ENCODE data around the gene KCNS3.

KCNS3 gene

DNA sequence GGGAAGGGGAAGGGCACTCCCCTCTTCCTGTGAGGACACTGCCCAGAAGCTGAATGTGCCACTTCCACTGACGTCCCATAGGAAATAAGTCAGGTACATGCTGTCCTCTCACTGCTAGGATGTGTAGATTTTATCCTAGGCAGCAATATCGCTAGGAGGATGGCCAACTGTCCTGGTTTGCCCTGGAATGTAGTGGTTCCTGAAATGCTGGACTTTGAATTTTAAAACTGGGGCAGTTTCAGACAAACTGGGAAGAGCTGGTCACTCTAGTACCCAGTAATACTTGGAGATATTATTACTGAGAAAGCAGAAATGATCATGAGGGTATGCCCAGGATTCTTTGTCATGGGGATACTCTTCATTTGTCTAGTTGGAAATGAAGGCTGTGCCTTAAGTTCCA is 5.4 kb upstream of the KCNS3 start:
- Histone ChIP-seq H3K9ac (ENCODE audit: low read length) (no peak overlapping the region), H3K27ac (ENCODE audit: low read depth, low read length, poor library complexity, severe bottlenecking) (no peak overlapping the region), H3K4me2 (ENCODE audit: low read length) (no peak overlapping the region), H3K27me3 (ENCODE audit: insufficient read depth, low read length) (0 out of 2 replicates have a peak, but pooled peaks cover 4% of the 10 kb centered on the region), H2AFZ (ENCODE audit: low read length) (no peak overlapping the region), H3K4me1 (ENCODE audit: insufficient read depth, low read length, severe bottlenecking) (peaks cover 4% of the 10 kb centered on the region), H4K20me1 (ENCODE audit: insufficient read depth, low read length) (no peaks in the 10 kb centered on the region), H3K4me3 (ENCODE audit: low read depth, low read length, poor library complexity, severe bottlenecking) (no peak overlapping the region), H3K36me3 (ENCODE audit: insufficient read depth, low read length) (no peaks in the 10 kb centered on the region), H3K79me2 (ENCODE audit: insufficient read depth, low read length) (no peaks in the 10 kb centered on the region), H3F3A (ENCODE audit: insufficient read depth, low read length) (no peaks in the 10 kb centered on the region), H3K9me2 (ENCODE audit: low read depth, low read length) (no peaks in the 10 kb centered on the region), H3K9me3 (ENCODE audit: low read length) (no peaks in the 10 kb centered on the region)
- TF ChIP-seq, protein P1, sequence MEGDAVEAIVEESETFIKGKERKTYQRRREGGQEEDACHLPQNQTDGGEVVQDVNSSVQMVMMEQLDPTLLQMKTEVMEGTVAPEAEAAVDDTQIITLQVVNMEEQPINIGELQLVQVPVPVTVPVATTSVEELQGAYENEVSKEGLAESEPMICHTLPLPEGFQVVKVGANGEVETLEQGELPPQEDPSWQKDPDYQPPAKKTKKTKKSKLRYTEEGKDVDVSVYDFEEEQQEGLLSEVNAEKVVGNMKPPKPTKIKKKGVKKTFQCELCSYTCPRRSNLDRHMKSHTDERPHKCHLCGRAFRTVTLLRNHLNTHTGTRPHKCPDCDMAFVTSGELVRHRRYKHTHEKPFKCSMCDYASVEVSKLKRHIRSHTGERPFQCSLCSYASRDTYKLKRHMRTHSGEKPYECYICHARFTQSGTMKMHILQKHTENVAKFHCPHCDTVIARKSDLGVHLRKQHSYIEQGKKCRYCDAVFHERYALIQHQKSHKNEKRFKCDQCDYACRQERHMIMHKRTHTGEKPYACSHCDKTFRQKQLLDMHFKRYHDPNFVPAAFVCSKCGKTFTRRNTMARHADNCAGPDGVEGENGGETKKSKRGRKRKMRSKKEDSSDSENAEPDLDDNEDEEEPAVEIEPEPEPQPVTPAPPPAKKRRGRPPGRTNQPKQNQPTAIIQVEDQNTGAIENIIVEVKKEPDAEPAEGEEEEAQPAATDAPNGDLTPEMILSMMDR (IDR thresholded peaks at IDR 0.05; ENCODE audit: low read length), result no peak
- TF ChIP-seq EZH2 (IDR thresholded peaks at IDR 0.05; ENCODE audit: borderline replicate concordance, low read length), result no peak

DNA sequence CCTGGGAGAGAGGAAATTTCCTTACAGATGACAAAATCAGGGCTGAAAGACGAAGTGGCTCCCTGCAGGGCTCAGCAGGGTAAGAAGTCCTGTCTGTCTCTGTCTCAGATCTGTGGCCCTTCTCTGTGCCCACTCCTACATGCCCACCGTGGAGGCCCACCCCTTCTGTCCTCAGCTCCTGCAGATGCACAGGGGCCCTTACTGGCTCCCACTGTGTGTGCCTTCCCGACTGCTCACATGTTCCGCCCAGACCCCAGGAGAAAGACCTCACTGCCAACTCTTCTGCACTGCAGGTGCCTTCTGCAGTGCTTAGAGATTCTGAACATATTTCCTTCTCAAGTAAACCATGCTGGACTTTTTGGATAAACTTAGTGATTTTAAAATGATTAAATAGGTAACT is 1.9 kb upstream of the KCNS3 start:
- no peaks in the 10 kb centered on the region for H3F3A ChIP-seq (ENCODE audit: insufficient read depth, low read length)
- H3K9me2 ChIP-seq (ENCODE audit: low read depth, low read length), result no peaks in the 10 kb centered on the region
- H2AFZ ChIP-seq (ENCODE audit: low read length), result no peak overlapping the region
- no peak overlapping the region for H3K4me3 ChIP-seq (ENCODE audit: low read depth, low read length, poor library complexity, severe bottlenecking)
- H4K20me1 ChIP-seq (ENCODE audit: insufficient read depth, low read length), result no peaks in the 10 kb centered on the region
- H3K36me3 ChIP-seq (ENCODE audit: insufficient read depth, low read length), result no peaks in the 10 kb centered on the region
- TF ChIP-seq, protein P1 (IDR thresholded peaks at IDR 0.05; ENCODE audit: low read length), result no peak
- no peak for TF ChIP-seq EZH2 (IDR thresholded peaks at IDR 0.05; ENCODE audit: borderline replicate concordance, low read length)
- H3K27ac ChIP-seq (ENCODE audit: low read depth, low read length, poor library complexity, severe bottlenecking), result no peak overlapping the region
- no peaks in the 10 kb centered on the region for H3K9me3 ChIP-seq (ENCODE audit: low read length)
- H3K79me2 ChIP-seq (ENCODE audit: insufficient read depth, low read length), result no peaks in the 10 kb centered on the region
- no peak overlapping the region for H3K4me2 ChIP-seq (ENCODE audit: low read length)
- H3K4me1 ChIP-seq (ENCODE audit: insufficient read depth, low read length, severe bottlenecking), result peaks cover 6% of the 10 kb centered on the region
- H3K27me3 ChIP-seq (ENCODE audit: insufficient read depth, low read length), result 0 out of 2 replicates have a peak, but pooled peaks cover 4% of the 10 kb centered on the region
- H3K9ac ChIP-seq (ENCODE audit: low read length), result no peak overlapping the region

DNA sequence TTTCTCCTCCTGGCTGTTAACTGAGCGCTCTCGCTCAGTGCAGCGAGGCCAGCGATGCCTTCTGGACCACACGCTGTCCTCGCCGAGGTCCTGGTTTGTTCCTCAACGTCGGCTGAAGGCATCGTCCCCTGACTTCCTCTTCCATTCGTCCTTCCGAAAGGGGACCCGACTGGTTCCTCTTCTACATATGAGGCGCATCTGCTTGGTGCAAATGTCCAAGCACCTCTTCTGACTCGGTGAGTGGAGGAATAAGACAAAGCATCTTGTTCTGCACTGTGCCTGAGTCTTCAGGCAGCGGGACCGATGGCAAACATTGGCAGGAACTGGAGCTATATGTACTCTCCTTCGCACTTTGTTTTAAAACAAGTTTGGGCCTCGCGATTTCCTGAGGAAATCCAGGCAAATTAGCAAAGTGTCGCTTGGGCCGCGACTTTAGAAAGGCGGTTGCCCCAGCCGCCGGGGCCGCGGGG is 621 bp upstream of the KCNS3 start:
- H4K20me1 ChIP-seq (ENCODE audit: insufficient read depth, low read length), result no peaks in the 10 kb centered on the region
- no peaks in the 10 kb centered on the region for H3K9me3 ChIP-seq (ENCODE audit: low read length)
- H3K4me2 ChIP-seq (ENCODE audit: low read length), result peak overlapping the region; percentile 81
- H3K27me3 ChIP-seq (ENCODE audit: insufficient read depth, low read length), result 0 out of 2 replicates have a peak, but pooled peaks cover 4% of the 10 kb centered on the region
- H3K4me3 ChIP-seq (ENCODE audit: low read depth, low read length, poor library complexity, severe bottlenecking), result peak overlapping the region; percentile 61
- TF ChIP-seq, protein P1 (IDR thresholded peaks at IDR 0.05; ENCODE audit: low read length), result no peak
- TF ChIP-seq EZH2 (IDR thresholded peaks at IDR 0.05; ENCODE audit: borderline replicate concordance, low read length), result no peak
- no peaks in the 10 kb centered on the region for H3K79me2 ChIP-seq (ENCODE audit: insufficient read depth, low read length)
- H2AFZ ChIP-seq (ENCODE audit: low read length), result no peak overlapping the region
- no peaks in the 10 kb centered on the region for H3F3A ChIP-seq (ENCODE audit: insufficient read depth, low read length)
- no peaks in the 10 kb centered on the region for H3K36me3 ChIP-seq (ENCODE audit: insufficient read depth, low read length)
- H3K4me1 ChIP-seq (ENCODE audit: insufficient read depth, low read length, severe bottlenecking), result peaks cover 6% of the 10 kb centered on the region
- H3K9me2 ChIP-seq (ENCODE audit: low read depth, low read length), result no peaks in the 10 kb centered on the region
- peak overlapping the region; percentile 22; the same call in 1 of the 2 replicates for H3K9ac ChIP-seq (ENCODE audit: low read length)
- no peak overlapping the region for H3K27ac ChIP-seq (ENCODE audit: low read depth, low read length, poor library complexity, severe bottlenecking)
